ENCODE measurements around the gene CRCP. TPM values are rescaled to one million over a fixed set of nuclear protein-coding genes. Genes with fewer than 3 reads are reported as not detected.
A peak's percentile ranks its signal among the peaks of the same experiment; 100 is the strongest.
"Not testable (repeated sequence)": the region's sequence is repeated elsewhere in the genome, so short reads cannot be mapped to it uniquely, and the experiment has no call there.

Gene CRCP
- 21.4 and 25.5 TPM in 2 replicates for total RNA-seq

GRCh38 chr7:66114743-66115649 is at the start of gene CRCP:
CRCP (plus strand) TSS chr7:66114847; CDS start chr7:66114963, 116 bp downstream.
- peak; percentile 64 to 85 for DNase-seq (ENCODE audit: low read depth in 2 of 2)

- no peak for DNase-seq (ENCODE audit: low read depth in 2 of 2)
Measured at GRCh38 chr7:66069732-66070131, 44.9 kb upstream of the CRCP start.

- DNase-seq (ENCODE audit: low read depth in 2 of 2), result no peak
Measured at GRCh38 chr7:66070222-66070621, 44.4 kb upstream of the CRCP start.

GRCh38 chr7:66072208-66072607 is 42.4 kb upstream of the CRCP start:
- not testable (repeated sequence) for DNase-seq (ENCODE audit: low read depth in 2 of 2)

GRCh38 chr7:66075590-66076461 is 38.8 kb upstream of the CRCP start, which contains the start of gene ASL:
ASL (plus strand) TSS chr7:66075819; CDS start chr7:66076082, 263 bp downstream.
- peak; percentile 78 to 93 for DNase-seq (ENCODE audit: low read depth in 2 of 2)

- DNase-seq (ENCODE audit: low read depth in 2 of 2), result no peak
Measured at GRCh38 chr7:66076462-66077329, 38.0 kb upstream of the CRCP start.

GRCh38 chr7:66078067-66078466 is 36.6 kb upstream of the CRCP start:
- DNase-seq (ENCODE audit: low read depth in 2 of 2), result no peak

- DNase-seq (ENCODE audit: low read depth in 2 of 2), result no peak
Measured at GRCh38 chr7:66082083-66082482, 32.6 kb upstream of the CRCP start.

GRCh38 chr7:66082886-66083415 is 31.7 kb upstream of the CRCP start:
- no peak for DNase-seq (ENCODE audit: low read depth in 2 of 2)

GRCh38 chr7:66083677-66084076 is 31.0 kb upstream of the CRCP start:
- no peak for DNase-seq (ENCODE audit: low read depth in 2 of 2)

- DNase-seq (ENCODE audit: low read depth in 2 of 2), result no peak
Measured at GRCh38 chr7:66088861-66089838, 25.5 kb upstream of the CRCP start.

- DNase-seq (ENCODE audit: low read depth in 2 of 2), result no peak
Measured at GRCh38 chr7:66092654-66093053, 22.0 kb upstream of the CRCP start.

- no peak for DNase-seq (ENCODE audit: low read depth in 2 of 2)
Measured at GRCh38 chr7:66095010-66095409, 19.6 kb upstream of the CRCP start.

- no peak for DNase-seq (ENCODE audit: low read depth in 2 of 2)
Measured at GRCh38 chr7:66099232-66099550, 15.5 kb upstream of the CRCP start.

- DNase-seq (ENCODE audit: low read depth in 2 of 2), result peak in 1 of 2 donors; percentile 82
Measured at GRCh38 chr7:66099551-66100407, 14.9 kb upstream of the CRCP start.

- no peak for DNase-seq (ENCODE audit: low read depth in 2 of 2)
Measured at GRCh38 chr7:66100408-66101050, 14.1 kb upstream of the CRCP start.

- not testable (repeated sequence) for DNase-seq (ENCODE audit: low read depth in 2 of 2)
Measured at GRCh38 chr7:66102168-66102567, 12.5 kb upstream of the CRCP start.

- DNase-seq (ENCODE audit: low read depth in 2 of 2), result not testable (repeated sequence)
Measured at GRCh38 chr7:66103994-66104393, 10.7 kb upstream of the CRCP start.

All from dermis microvascular lymphatic vessel endothelial cell (primary cell).